Neural cell (in vitro differentiated cells): ENCODE measurements around the gene CACNA1D. TPM values are rescaled to one million over a fixed set of nuclear protein-coding genes. Genes with fewer than 3 reads are reported as not detected.

ENCODE experiments used
- H2AFZ ChIP-seq: fragments of 200-600, 300-800 bp; sonication (generic), shearing (Covaris generic); 2 replicates; pipeline ENCODE4 v1.6.0; 2014; ENCODE audit warnings: low read depth, mild to moderate bottlenecking, antibody characterized with exemption, low read length, moderate library complexity
- H3F3A ChIP-seq: fragments of 200-600 bp; shearing (Covaris generic); 2 replicates; pipeline ENCODE4 v1.6.1; 2016; ENCODE audit warnings: mild to moderate bottlenecking, moderate library complexity, mixed read lengths, antibody characterized with exemption, low read length; ENCODE audit not compliant: insufficient read depth, poor library complexity, severe bottlenecking
- H3K27ac ChIP-seq: fragments of 200-600, 300-800 bp; sonication (generic), shearing (Covaris generic); 2 replicates; pipeline ENCODE4 v1.5.1; 2014; ENCODE audit warnings: mild to moderate bottlenecking, low read length, moderate library complexity
- H3K27me3 ChIP-seq: fragments of 300-800, 200-600 bp; sonication (generic), shearing (Covaris generic); 2 replicates; pipeline ENCODE4 v1.6.0; 2014; ENCODE audit warnings: mild to moderate bottlenecking, low read depth, low read length, moderate library complexity; ENCODE audit not compliant: insufficient read depth
- H3K36me3 ChIP-seq: fragments of 300-800, 200-600 bp; sonication (generic), shearing (Covaris generic); 2 replicates; pipeline ENCODE4 v1.5.1; 2014; ENCODE audit warnings: mild to moderate bottlenecking, antibody characterized with exemption, low read length, moderate library complexity; ENCODE audit not compliant: insufficient read depth
- H3K4me2 ChIP-seq: fragments of 300-800, 200-600 bp; sonication (generic), shearing (Covaris generic); 2 replicates; pipeline ENCODE4 v1.6.0; 2014; ENCODE audit warnings: mild to moderate bottlenecking, low read length
- H3K4me3 ChIP-seq: fragments of 300-800, 200-600 bp; sonication (generic), shearing (Covaris generic); 2 replicates; pipeline ENCODE4 v1.5.1; 2014; ENCODE audit warnings: mild to moderate bottlenecking, low read length, moderate library complexity
- H3K79me2 ChIP-seq: fragments of 200-600 bp; shearing (Covaris generic); replicated peaks from 2 replicates; pipeline ENCODE4 v1.6.0; 2014; ENCODE audit warnings: mild to moderate bottlenecking, low read length, moderate library complexity; ENCODE audit not compliant: insufficient read depth
- H3K9ac ChIP-seq: fragments of 300-800, 200-600 bp; sonication (generic), shearing (Covaris generic); 2 replicates; pipeline ENCODE4 v1.6.1; 2016; ENCODE audit warnings: mild to moderate bottlenecking, low read length, mixed read lengths
- H3K9me2 ChIP-seq: fragments of 200-600 bp; shearing (Covaris generic); 2 replicates; pipeline ENCODE4 v1.6.1; 2016; ENCODE audit warnings: mild to moderate bottlenecking, low read length, mixed read lengths; ENCODE audit not compliant: insufficient read depth
- H3K9me3 ChIP-seq: fragments of 200-600, 300-800 bp; sonication (generic), shearing (Covaris generic); 2 replicates; pipeline ENCODE4 v1.6.1; 2016; ENCODE audit warnings: mild to moderate bottlenecking, mixed run types, low read length, moderate library complexity, mixed read lengths
- H4K20me1 ChIP-seq: fragments of 200-600 bp; shearing (Covaris generic); 2 replicates; pipeline ENCODE4 v1.6.1; 2016; ENCODE audit warnings: mild to moderate bottlenecking, mixed run types; ENCODE audit not compliant: insufficient read depth
- EP300 ChIP-seq: fragments of 450-650 bp; conservative IDR thresholded peaks from 2 replicates; pipeline ENCODE4 v1.6.1; 2014; ENCODE audit warnings: antibody characterized with exemption, mild to moderate bottlenecking, moderate library complexity; ENCODE audit not compliant: poor library complexity, severe bottlenecking
- EZH2 ChIP-seq: fragments of 200-600, 300-800 bp; shearing (Covaris generic), sonication (generic); IDR thresholded peaks from 2 replicates; pipeline ENCODE4 v1.6.1; 2014; ENCODE audit warnings: antibody characterized with exemption, low read length, borderline replicate concordance, mild to moderate bottlenecking; ENCODE audit not compliant: insufficient read depth, poor library complexity, severe bottlenecking
- MXI1 ChIP-seq: fragments of 450-650 bp; conservative IDR thresholded peaks from 2 replicates; pipeline ENCODE4 v1.6.1; 2014; ENCODE audit warnings: antibody characterized with exemption, mild to moderate bottlenecking; ENCODE audit not compliant: poor library complexity, severe bottlenecking
- POLR2AphosphoS5 ChIP-seq: IDR thresholded peaks from 2 replicates; pipeline ENCODE4 v1.6.1; 2012
- RAD21 ChIP-seq: fragments of 450-650 bp; conservative IDR thresholded peaks from 2 replicates; pipeline ENCODE4 v1.6.1; 2014; ENCODE audit warnings: antibody characterized with exemption, mild to moderate bottlenecking, moderate library complexity
- REST ChIP-seq: IDR thresholded peaks from 2 replicates; pipeline ENCODE4 v1.6.1; 2012; ENCODE audit warnings: borderline replicate concordance
- SMC3 ChIP-seq: fragments of 450-650 bp; conservative IDR thresholded peaks from 2 replicates; pipeline ENCODE4 v1.6.1; 2014; ENCODE audit warnings: antibody characterized with exemption, mild to moderate bottlenecking, moderate library complexity; ENCODE audit not compliant: poor library complexity
- TAF1 ChIP-seq: IDR thresholded peaks from 2 replicates; pipeline ENCODE4 v1.6.1; 2012; ENCODE audit warnings: low read depth
- polyA plus RNA-seq: library from polyadenylated mRNA; depleted of rRNA; stranded (reverse); fragments of >200 nt; gene quantifications from 2 replicates; pipeline ENCODE4 v1.2.3, GENCODE V29; 2014
- TF ChIP-seq, protein P1 (sequence below): fragments of 450-650 bp; IDR thresholded peaks from 2 replicates; pipeline ENCODE4 v1.5.1; 2014; ENCODE audit warnings: antibody characterized with exemption, mild to moderate bottlenecking, moderate library complexity; ENCODE audit not compliant: poor library complexity, severe bottlenecking

Gene CACNA1D
- polyA plus RNA-seq, 1 donor from 2014 or later = 22.5 TPM

- no peak overlapping the region for H3K4me2 ChIP-seq
- H3K9ac ChIP-seq = no peak overlapping the region
- H3K27ac ChIP-seq = no peak overlapping the region
- no peaks in the 10 kb centered on the region for H4K20me1 ChIP-seq
- H2AFZ ChIP-seq = no peak overlapping the region
- no peaks in the 10 kb centered on the region for H3K79me2 ChIP-seq
- H3K27me3 ChIP-seq = no peaks in the 10 kb centered on the region
- H3K9me2 ChIP-seq = no peaks in the 10 kb centered on the region
- no peaks in the 10 kb centered on the region for H3K36me3 ChIP-seq
- H3K9me3 ChIP-seq = no peaks in the 10 kb centered on the region
- no peak overlapping the region for H3K4me3 ChIP-seq
- H3F3A ChIP-seq = no peaks in the 10 kb centered on the region
- TF ChIP-seq, protein P1, sequence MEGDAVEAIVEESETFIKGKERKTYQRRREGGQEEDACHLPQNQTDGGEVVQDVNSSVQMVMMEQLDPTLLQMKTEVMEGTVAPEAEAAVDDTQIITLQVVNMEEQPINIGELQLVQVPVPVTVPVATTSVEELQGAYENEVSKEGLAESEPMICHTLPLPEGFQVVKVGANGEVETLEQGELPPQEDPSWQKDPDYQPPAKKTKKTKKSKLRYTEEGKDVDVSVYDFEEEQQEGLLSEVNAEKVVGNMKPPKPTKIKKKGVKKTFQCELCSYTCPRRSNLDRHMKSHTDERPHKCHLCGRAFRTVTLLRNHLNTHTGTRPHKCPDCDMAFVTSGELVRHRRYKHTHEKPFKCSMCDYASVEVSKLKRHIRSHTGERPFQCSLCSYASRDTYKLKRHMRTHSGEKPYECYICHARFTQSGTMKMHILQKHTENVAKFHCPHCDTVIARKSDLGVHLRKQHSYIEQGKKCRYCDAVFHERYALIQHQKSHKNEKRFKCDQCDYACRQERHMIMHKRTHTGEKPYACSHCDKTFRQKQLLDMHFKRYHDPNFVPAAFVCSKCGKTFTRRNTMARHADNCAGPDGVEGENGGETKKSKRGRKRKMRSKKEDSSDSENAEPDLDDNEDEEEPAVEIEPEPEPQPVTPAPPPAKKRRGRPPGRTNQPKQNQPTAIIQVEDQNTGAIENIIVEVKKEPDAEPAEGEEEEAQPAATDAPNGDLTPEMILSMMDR = no peak
- TF ChIP-seq EZH2 (no peak), RAD21 (no peak), MXI1 (no peak), SMC3 (no peak), POLR2AphosphoS5 (no peak), TAF1 (no peak), REST (no peak), EP300 (no peak)
Measured at GRCh38 chr3:53657651-53658050, 163.2 kb downstream of the CACNA1D start.

GRCh38 chr3:53658613-53659193, 164.3 kb downstream of the CACNA1D start:
- Histone ChIP-seq H3F3A (no peaks in the 10 kb centered on the region), H3K36me3 (no peaks in the 10 kb centered on the region), H3K9me3 (no peaks in the 10 kb centered on the region), H3K4me2 (no peak overlapping the region), H3K9ac (no peak overlapping the region), H3K9me2 (no peaks in the 10 kb centered on the region), H3K79me2 (no peaks in the 10 kb centered on the region), H3K4me3 (no peak overlapping the region), H3K27ac (no peak overlapping the region), H2AFZ (no peak overlapping the region), H3K27me3 (no peaks in the 10 kb centered on the region), H4K20me1 (no peaks in the 10 kb centered on the region)
- no peak for TF ChIP-seq SMC3
- TF ChIP-seq EZH2 = no peak
- TF ChIP-seq, protein P1 = no peak
- no peak for TF ChIP-seq REST
- TF ChIP-seq TAF1 = no peak
- TF ChIP-seq POLR2AphosphoS5 = no peak
- TF ChIP-seq MXI1 = no peak
- no peak for TF ChIP-seq EP300
- no peak for TF ChIP-seq RAD21
